Activated B cell treated with CpG ODN at 0.5 μM for 24 hours (primary cell): ENCODE data around the gene DOK7. TPM values are rescaled to one million over a fixed set of nuclear protein-coding genes. Genes with fewer than 3 reads are reported as not detected.

Source experiments
- ATAC-seq: fragments of 200-7000 bp; cut with Tn5 transposase; one replicate; pipeline ENCODE4 v1.10.0; 2021; ENCODE audit warnings: low read depth, mild to moderate bottlenecking, moderate library complexity
- CTCF ChIA-PET: fragments of 350-600 bp; sonication (Branson Sonifier 250); formaldehyde crosslinking; loops from one replicate; lab custom pipeline; 2021; ENCODE audit warnings: antibody characterized with exemption; lab: Charles Lee
- POLR2A ChIA-PET: fragments of 350-600 bp; sonication (Branson Sonifier 250); formaldehyde crosslinking; loops from one replicate; lab custom pipeline; 2021; ENCODE audit warnings: antibody characterized with exemption; lab: Charles Lee
- DNase-seq: peaks from one replicate; pipeline ENCODE4 v3.0.0; 2022
- H3K27ac Mint-ChIP-seq: one replicate; pipeline ENCODE4 v1.8.0; 2020; ENCODE audit warnings: mixed read lengths
- H3K27me3 Mint-ChIP-seq: one replicate; pipeline ENCODE4 v1.8.0; 2021; ENCODE audit warnings: mixed read lengths
- H3K36me3 Mint-ChIP-seq: one replicate; pipeline ENCODE4 v1.8.0; 2021; ENCODE audit warnings: low read depth, mixed read lengths
- H3K4me1 Mint-ChIP-seq: one replicate; pipeline ENCODE4 v1.8.0; 2021; ENCODE audit warnings: mixed read lengths
- H3K4me3 Mint-ChIP-seq: one replicate; pipeline ENCODE4 v1.8.0; 2020; ENCODE audit warnings: mild to moderate bottlenecking, mixed read lengths
- H3K9me3 Mint-ChIP-seq: one replicate; pipeline ENCODE4 v1.8.0; 2020; ENCODE audit warnings: mixed read lengths
- intact Hi-C: fragments of 100-400 bp; cut with micrococcal nuclease; formaldehyde crosslinking; loops from one replicate; pipeline ENCODE4 v1.15.1; 2024
- total RNA-seq: library from RNA; stranded (reverse); gene quantifications from 2 replicates; pipeline ENCODE4 v1.2.3, GENCODE V29; 2022
- TF ChIP-seq, protein P1 (sequence below): fragments of 200-600 bp; IDR thresholded peaks from one replicate; pipeline ENCODE4 v1.8.0; 2022; ENCODE audit warnings: antibody characterized with exemption, mild to moderate bottlenecking

DOK7 gene
- total RNA-seq, 1 donor from 2014 or later, result 2.7 TPM

- ChIA-PET CTCF (no interaction called here), POLR2A (no interaction called here)
- no peaks in the 10 kb centered on the region for H3K27me3 Mint-ChIP-seq
- H3K27ac Mint-ChIP-seq, result no peak overlapping the region
- no peaks in the 10 kb centered on the region for H3K9me3 Mint-ChIP-seq
- H3K4me3 Mint-ChIP-seq, result no peak overlapping the region
- DNase-seq (no peak), ATAC-seq (no peak)
- peaks cover 89% of the 10 kb centered on the region for H3K36me3 Mint-ChIP-seq
- TF ChIP-seq, protein P1, sequence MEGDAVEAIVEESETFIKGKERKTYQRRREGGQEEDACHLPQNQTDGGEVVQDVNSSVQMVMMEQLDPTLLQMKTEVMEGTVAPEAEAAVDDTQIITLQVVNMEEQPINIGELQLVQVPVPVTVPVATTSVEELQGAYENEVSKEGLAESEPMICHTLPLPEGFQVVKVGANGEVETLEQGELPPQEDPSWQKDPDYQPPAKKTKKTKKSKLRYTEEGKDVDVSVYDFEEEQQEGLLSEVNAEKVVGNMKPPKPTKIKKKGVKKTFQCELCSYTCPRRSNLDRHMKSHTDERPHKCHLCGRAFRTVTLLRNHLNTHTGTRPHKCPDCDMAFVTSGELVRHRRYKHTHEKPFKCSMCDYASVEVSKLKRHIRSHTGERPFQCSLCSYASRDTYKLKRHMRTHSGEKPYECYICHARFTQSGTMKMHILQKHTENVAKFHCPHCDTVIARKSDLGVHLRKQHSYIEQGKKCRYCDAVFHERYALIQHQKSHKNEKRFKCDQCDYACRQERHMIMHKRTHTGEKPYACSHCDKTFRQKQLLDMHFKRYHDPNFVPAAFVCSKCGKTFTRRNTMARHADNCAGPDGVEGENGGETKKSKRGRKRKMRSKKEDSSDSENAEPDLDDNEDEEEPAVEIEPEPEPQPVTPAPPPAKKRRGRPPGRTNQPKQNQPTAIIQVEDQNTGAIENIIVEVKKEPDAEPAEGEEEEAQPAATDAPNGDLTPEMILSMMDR, result no peak
- intact Hi-C loops, result no loop called here
- H3K4me1 Mint-ChIP-seq, result no peaks in the 10 kb centered on the region
These were observed 53.1 kb downstream of the DOK7 start for GRCh38 chr4:3516061-3516835.

DNA sequence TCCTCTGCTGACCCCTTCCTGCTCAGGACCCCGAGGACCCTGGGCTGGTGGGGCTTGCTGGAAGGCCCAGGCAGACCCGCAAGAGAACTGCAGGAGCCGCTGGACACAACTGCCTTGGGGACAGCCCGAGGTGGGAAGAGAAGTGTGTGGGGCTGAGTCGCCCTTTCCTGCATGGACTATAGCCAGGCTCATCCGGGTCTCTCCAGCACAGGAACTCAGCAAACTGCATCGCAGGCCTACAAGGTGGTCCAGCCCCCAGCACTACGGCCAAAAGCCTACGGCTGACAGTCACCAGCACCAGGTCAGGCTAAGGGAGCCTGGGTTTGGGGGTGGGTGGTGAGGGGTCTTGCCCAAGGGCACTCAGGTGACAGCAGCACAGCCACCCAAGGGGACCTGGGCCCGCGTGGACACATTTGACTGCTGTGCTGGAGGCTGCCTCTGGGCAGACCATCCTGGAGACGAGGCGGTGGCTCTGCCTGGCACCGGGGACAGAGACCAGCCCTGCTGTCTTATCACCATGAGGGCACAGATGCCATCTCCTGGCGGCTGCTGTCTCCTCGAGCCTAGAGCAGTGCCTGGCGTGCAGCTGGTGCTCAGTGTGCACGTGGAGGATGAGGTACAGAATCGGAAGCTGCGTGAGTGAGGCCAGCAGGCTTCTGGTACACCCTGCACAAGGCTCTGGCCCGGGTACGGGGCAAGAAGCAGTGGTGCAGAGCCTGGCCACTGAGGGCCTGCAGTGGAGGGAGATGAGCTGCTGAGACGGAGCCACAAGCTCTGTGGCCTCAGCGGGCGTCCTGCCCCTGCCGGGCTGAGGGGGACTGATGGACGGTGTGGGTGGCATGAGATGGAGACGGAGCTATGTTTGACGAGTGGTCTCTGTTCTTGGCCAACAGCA, 54.0 kb downstream of the DOK7 start:
- ATAC-seq (no peak), DNase-seq (no peak)
- H3K36me3 Mint-ChIP-seq, result peaks cover 89% of the 10 kb centered on the region
- intact Hi-C loops, result no loop called here
- ChIA-PET POLR2A (no interaction called here), CTCF (no interaction called here)
- no peaks in the 10 kb centered on the region for H3K9me3 Mint-ChIP-seq
- TF ChIP-seq, protein P1, result no peak
- no peak overlapping the region for H3K4me3 Mint-ChIP-seq
- H3K27ac Mint-ChIP-seq, result no peak overlapping the region
- H3K4me1 Mint-ChIP-seq, result no peaks in the 10 kb centered on the region
- H3K27me3 Mint-ChIP-seq, result no peaks in the 10 kb centered on the region

- ATAC-seq (no peak), DNase-seq (no peak)
- no peaks in the 10 kb centered on the region for H3K4me1 Mint-ChIP-seq
- H3K27me3 Mint-ChIP-seq, result no peaks in the 10 kb centered on the region
- ChIA-PET CTCF (no interaction called here), POLR2A (no interaction called here)
- H3K4me3 Mint-ChIP-seq, result no peak overlapping the region
- peaks cover 84% of the 10 kb centered on the region for H3K36me3 Mint-ChIP-seq
- TF ChIP-seq, protein P1, result no peak
- no peaks in the 10 kb centered on the region for H3K9me3 Mint-ChIP-seq
- intact Hi-C loops, result no loop called here
- H3K27ac Mint-ChIP-seq, result no peak overlapping the region
These were observed 54.8 kb downstream of the DOK7 start for GRCh38 chr4:3517731-3518510.

- DNase-seq (no peak), ATAC-seq (no peak)
- intact Hi-C loops, result no loop called here
- CTCF ChIA-PET, result no interaction called here
- no peak overlapping the region for H3K27ac Mint-ChIP-seq
- no peak overlapping the region for H3K4me3 Mint-ChIP-seq
- peaks cover 84% of the 10 kb centered on the region for H3K36me3 Mint-ChIP-seq
- TF ChIP-seq, protein P1, result no peak
- no peaks in the 10 kb centered on the region for H3K27me3 Mint-ChIP-seq
- POLR2A ChIA-PET, result no interaction called here
- no peaks in the 10 kb centered on the region for H3K9me3 Mint-ChIP-seq
- H3K4me1 Mint-ChIP-seq, result no peaks in the 10 kb centered on the region
These were observed 55.4 kb downstream of the DOK7 start for GRCh38 chr4:3518511-3518880.
